ENCODE results near the gene HDAC4. TPM values are rescaled to one million over a fixed set of nuclear protein-coding genes. Genes with fewer than 3 reads are reported as not detected.

Gene HDAC4
- total RNA-seq, 6 donors from 2014 or later = 16.1 to 108 (median 45.0) TPM

DNA sequence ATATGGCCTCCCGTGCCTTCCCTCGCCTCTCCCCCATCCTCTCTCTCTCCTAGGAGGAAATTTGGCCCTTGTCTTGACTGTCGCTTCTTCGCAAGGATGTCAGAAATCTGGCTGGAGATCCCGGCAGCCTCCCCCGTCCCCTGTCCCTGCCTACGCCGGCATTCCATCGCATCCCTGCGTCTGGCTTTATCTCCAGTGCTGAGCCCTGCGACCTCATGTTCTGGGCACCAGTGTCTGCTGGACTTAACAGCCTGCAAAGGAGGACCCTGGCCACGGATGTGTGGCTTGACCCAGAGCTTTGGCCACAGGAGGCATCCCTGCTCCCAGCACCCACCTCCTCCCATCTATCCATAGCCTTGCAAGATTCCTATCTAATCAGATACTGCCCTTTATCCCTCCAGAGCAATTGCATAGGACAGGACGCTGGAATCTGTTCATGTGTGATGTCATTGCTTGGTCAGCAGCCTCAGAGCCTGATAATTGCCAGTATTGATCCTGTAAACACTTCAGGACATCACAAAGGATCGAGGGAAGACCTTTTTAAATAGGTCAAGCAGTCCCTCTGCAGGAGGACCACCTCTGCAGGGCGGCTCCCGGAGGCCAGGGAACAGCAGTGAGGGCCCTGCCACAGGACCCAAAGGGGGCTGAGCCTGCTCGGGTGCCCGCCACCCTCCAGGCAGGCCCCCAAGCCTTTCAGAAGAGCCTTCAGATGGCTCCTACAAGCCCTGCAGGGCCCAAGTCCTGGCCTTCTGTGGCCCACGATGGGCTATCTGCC, 384.7 kb downstream of the HDAC4 start:
- ATAC-seq (ENCODE audit: low FRiP score in 2 of 2) (peak in 1 of 2 donors; percentile 4), DNase-seq (peak in 1 of 2 donors; percentile 34)
- Histone ChIP-seq H3K4me3 (no peak overlapping the region), H3K4me1 (no peaks in the 10 kb centered on the region), H3K36me3 (no peaks in the 10 kb centered on the region), H3K27ac (no peak overlapping the region), H3K9me3 (no peaks in the 10 kb centered on the region), H3K27me3 (no peaks in the 10 kb centered on the region)
- 70 to 71% methylated on average over 14 to 19 of the region's 19 CpGs for WGBS, 2 donors
- no peak for TF ChIP-seq POLR2AphosphoS5 (IDR thresholded peaks at IDR 0.05)

DNA sequence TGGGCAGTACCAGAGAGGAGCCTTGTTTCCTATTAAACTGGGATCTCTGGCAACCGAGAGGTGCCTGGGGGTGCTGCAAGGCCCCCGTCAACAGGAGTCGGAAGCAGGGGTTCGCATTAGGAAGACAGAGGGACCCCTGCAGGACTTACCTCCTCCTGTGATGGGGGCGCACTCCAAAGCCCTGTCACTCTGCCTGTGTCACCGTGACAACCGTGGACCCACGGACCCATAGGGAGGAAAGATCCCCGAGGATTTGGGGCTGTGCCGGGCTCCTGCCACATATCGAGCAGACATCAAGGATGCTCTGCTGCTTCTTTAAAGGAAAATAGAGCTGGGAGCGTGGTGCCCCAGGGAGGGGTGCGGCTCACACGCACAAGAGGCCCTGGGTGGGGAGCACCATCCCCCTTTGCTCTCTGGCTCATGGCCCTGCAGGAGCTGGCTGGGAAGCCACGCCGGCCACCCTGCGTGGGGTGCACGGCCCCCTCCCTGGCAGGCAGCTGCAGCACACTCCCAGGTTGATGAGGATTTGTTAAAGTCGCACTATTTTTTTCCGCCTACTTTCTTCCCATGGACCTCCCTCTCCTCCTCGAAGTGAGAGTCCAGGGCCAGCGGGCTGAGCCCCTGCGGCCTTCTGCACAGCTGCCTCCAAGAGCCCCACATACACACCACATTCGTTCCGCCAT, 385.5 kb downstream of the HDAC4 start:
- Histone ChIP-seq H3K27ac (no peak overlapping the region), H3K4me3 (no peak overlapping the region), H3K36me3 (no peaks in the 10 kb centered on the region), H3K27me3 (no peaks in the 10 kb centered on the region), H3K4me1 (no peaks in the 10 kb centered on the region), H3K9me3 (no peaks in the 10 kb centered on the region)
- peak in 1 of 2 donors; percentile 25 for ATAC-seq (ENCODE audit: low FRiP score in 2 of 2)
- 80 to 81% methylated on average over 19 to 25 of the region's 25 CpGs for WGBS, 2 donors
- no peak for TF ChIP-seq EP300 (IDR thresholded peaks at IDR 0.05)
- TF ChIP-seq POLR2AphosphoS5 (IDR thresholded peaks at IDR 0.05) = no peak
- TF ChIP-seq, protein P1, sequence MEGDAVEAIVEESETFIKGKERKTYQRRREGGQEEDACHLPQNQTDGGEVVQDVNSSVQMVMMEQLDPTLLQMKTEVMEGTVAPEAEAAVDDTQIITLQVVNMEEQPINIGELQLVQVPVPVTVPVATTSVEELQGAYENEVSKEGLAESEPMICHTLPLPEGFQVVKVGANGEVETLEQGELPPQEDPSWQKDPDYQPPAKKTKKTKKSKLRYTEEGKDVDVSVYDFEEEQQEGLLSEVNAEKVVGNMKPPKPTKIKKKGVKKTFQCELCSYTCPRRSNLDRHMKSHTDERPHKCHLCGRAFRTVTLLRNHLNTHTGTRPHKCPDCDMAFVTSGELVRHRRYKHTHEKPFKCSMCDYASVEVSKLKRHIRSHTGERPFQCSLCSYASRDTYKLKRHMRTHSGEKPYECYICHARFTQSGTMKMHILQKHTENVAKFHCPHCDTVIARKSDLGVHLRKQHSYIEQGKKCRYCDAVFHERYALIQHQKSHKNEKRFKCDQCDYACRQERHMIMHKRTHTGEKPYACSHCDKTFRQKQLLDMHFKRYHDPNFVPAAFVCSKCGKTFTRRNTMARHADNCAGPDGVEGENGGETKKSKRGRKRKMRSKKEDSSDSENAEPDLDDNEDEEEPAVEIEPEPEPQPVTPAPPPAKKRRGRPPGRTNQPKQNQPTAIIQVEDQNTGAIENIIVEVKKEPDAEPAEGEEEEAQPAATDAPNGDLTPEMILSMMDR (IDR thresholded peaks at IDR 0.05) = no peak
- no peak for TF ChIP-seq POLR2A (IDR thresholded peaks at IDR 0.05)
- DNase-seq = peak in 1 of 2 donors; percentile 59

GRCh38 chr2:239014458-239015217, 386.2 kb downstream of the HDAC4 start:
- H3K9me3 ChIP-seq = no peaks in the 10 kb centered on the region
- ATAC-seq (ENCODE audit: low FRiP score in 2 of 2) = no peak
- H3K4me1 ChIP-seq = no peaks in the 10 kb centered on the region
- no peak overlapping the region for H3K27ac ChIP-seq
- DNase-seq = peak in 1 of 2 donors; percentile 35
- WGBS, 2 donors = 76 to 77% methylated on average over 9 of the region's 9 CpGs
- no peak overlapping the region for H3K4me3 ChIP-seq
- H3K36me3 ChIP-seq = no peaks in the 10 kb centered on the region
- no peaks in the 10 kb centered on the region for H3K27me3 ChIP-seq
- no peak for TF ChIP-seq EP300 (IDR thresholded peaks at IDR 0.05)
- TF ChIP-seq POLR2AphosphoS5 (IDR thresholded peaks at IDR 0.05) = no peak
- TF ChIP-seq, protein P1 (IDR thresholded peaks at IDR 0.05) = no peak
- TF ChIP-seq POLR2A (IDR thresholded peaks at IDR 0.05) = no peak

DNA sequence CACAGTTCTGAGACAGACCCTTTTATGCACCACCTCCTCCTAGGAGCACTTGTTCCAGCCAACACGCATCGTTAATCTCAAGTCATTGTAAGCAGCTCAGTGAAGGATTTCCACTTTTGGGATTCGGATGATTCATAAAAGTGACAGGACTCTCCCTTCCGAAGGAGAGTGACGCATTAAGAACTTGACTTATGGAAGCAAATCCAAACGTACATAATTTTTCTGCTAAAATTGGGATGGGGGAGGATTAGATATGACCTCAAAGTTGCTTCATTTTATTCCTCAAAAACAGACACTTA, 387.2 kb downstream of the HDAC4 start:
- Histone ChIP-seq H3K36me3 (no peaks in the 10 kb centered on the region), H3K27me3 (no peaks in the 10 kb centered on the region), H3K4me1 (no peaks in the 10 kb centered on the region), H3K4me3 (no peak overlapping the region), H3K9me3 (no peaks in the 10 kb centered on the region), H3K27ac (no peak overlapping the region)
- DNase-seq (no peak), ATAC-seq (ENCODE audit: low FRiP score in 2 of 2) (no peak)
- TF ChIP-seq, protein P1 (IDR thresholded peaks at IDR 0.05) = no peak
- TF ChIP-seq POLR2A (IDR thresholded peaks at IDR 0.05) (no peak), EP300 (IDR thresholded peaks at IDR 0.05) (no peak), POLR2AphosphoS5 (IDR thresholded peaks at IDR 0.05) (no peak)
- 82 to 88% methylated on average over 6 of the region's 6 CpGs for WGBS, 2 donors
